SJSA1 (cell line): Measurements from ENCODE around the gene C9orf40. TPM values are rescaled to one million over a fixed set of nuclear protein-coding genes. Genes with fewer than 3 reads are reported as not detected.

Experiments
- DNase-seq, 2 experiments: peaks; one replicate each; pipeline ENCODE4 v3.0.0-alpha.2; 2015 to 2020; ENCODE audit warnings: low spot score in 2 of 2, low read depth in 1 of 2
- H3K27ac ChIP-seq: fragments of 250-450 bp; sonication (Bioruptor Pico); 2 replicates; pipeline ENCODE4 v1.5.1; 2020; ENCODE audit warnings: mild to moderate bottlenecking, moderate library complexity
- H3K27me3 ChIP-seq: fragments of 250-450 bp; sonication (Bioruptor Pico); replicated peaks from 2 replicates; pipeline ENCODE4 v1.5.1; 2020; ENCODE audit warnings: mild to moderate bottlenecking, moderate library complexity
- H3K36me3 ChIP-seq: fragments of 250-450 bp; sonication (Bioruptor Pico); 2 replicates; pipeline ENCODE4 v1.5.1; 2020; ENCODE audit warnings: mild to moderate bottlenecking
- H3K4me1 ChIP-seq: fragments of 250-450 bp; sonication (Bioruptor Pico); replicated peaks from 2 replicates; pipeline ENCODE4 v1.6.1; 2021; ENCODE audit warnings: mild to moderate bottlenecking
- H3K4me3 ChIP-seq: fragments of 250-450 bp; sonication (Bioruptor Pico); 2 replicates; pipeline ENCODE4 v1.5.1; 2020; ENCODE audit warnings: mild to moderate bottlenecking
- H3K9me3 ChIP-seq: fragments of 250-450 bp; sonication (Bioruptor Pico); replicated peaks from 2 replicates; pipeline ENCODE4 v1.5.1; 2020; ENCODE audit warnings: mild to moderate bottlenecking
- total RNA-seq: library from RNA; depleted of rRNA; stranded (reverse); fragments of >200 nt; shearing (Covaris generic); gene quantifications from 2 replicates; pipeline ENCODE4 v1.2.3, GENCODE V29; 2014

Gene C9orf40
- total RNA-seq, 1 experiment from 2014 or later: 5.7 TPM

GRCh38 chr9:74953235-74953751 is 581 bp upstream of the C9orf40 start:
- DNase-seq: no peak
- peaks cover 4% of the 10 kb centered on the region for H3K36me3 ChIP-seq
- peak overlapping the region; percentile 86 for H3K4me3 ChIP-seq
- no peaks in the 10 kb centered on the region for H3K4me1 ChIP-seq
- peak overlapping the region; percentile 86 for H3K27ac ChIP-seq
- H3K27me3 ChIP-seq: no peaks in the 10 kb centered on the region
- H3K9me3 ChIP-seq: no peaks in the 10 kb centered on the region

- Histone ChIP-seq H3K4me1 (no peaks in the 10 kb centered on the region), H3K4me3 (peak overlapping the region; percentile 86), H3K27me3 (no peaks in the 10 kb centered on the region), H3K9me3 (no peaks in the 10 kb centered on the region), H3K36me3 (peaks cover 4% of the 10 kb centered on the region), H3K27ac (peak overlapping the region; percentile 56)
- DNase-seq: peak in 1 of 2 experiments; percentile 42
Observed at GRCh38 chr9:74951725-74952151, 974 bp downstream of the C9orf40 start.

- H3K27ac ChIP-seq: peak overlapping the region; percentile 56
- H3K36me3 ChIP-seq: peaks cover 4% of the 10 kb centered on the region
- H3K9me3 ChIP-seq: no peaks in the 10 kb centered on the region
- peak overlapping the region; percentile 86 for H3K4me3 ChIP-seq
- no peaks in the 10 kb centered on the region for H3K27me3 ChIP-seq
- H3K4me1 ChIP-seq: no peaks in the 10 kb centered on the region
- no peak for DNase-seq
Observed at GRCh38 chr9:74951107-74951720, 1.5 kb downstream of the C9orf40 start.

- H3K36me3 ChIP-seq: peaks cover 4% of the 10 kb centered on the region
- no peak for DNase-seq
Observed at GRCh38 chr9:74949859-74950855, 2.6 kb downstream of the C9orf40 start.

GRCh38 chr9:74948937-74949336 is 3.8 kb downstream of the C9orf40 start:
- H3K4me1 ChIP-seq: no peaks in the 10 kb centered on the region
- no peak overlapping the region for H3K4me3 ChIP-seq
- H3K27me3 ChIP-seq: no peaks in the 10 kb centered on the region
- H3K9me3 ChIP-seq: no peaks in the 10 kb centered on the region
- H3K27ac ChIP-seq: no peak overlapping the region
- peaks cover 4% of the 10 kb centered on the region for H3K36me3 ChIP-seq
- DNase-seq: no peak

More at GRCh38 chr9:74949859-74950855, 2.6 kb downstream of the C9orf40 start:
- H3K9me3 ChIP-seq: no peaks in the 10 kb centered on the region
- H3K27me3 ChIP-seq: no peaks in the 10 kb centered on the region
- H3K4me3 ChIP-seq: no peak overlapping the region
- no peak overlapping the region for H3K27ac ChIP-seq
- H3K4me1 ChIP-seq: no peaks in the 10 kb centered on the region

- Histone ChIP-seq H3K27ac (no peak overlapping the region), H3K4me1 (no peaks in the 10 kb centered on the region), H3K9me3 (no peaks in the 10 kb centered on the region), H3K4me3 (no peak overlapping the region), H3K36me3 (no peaks in the 10 kb centered on the region), H3K27me3 (no peaks in the 10 kb centered on the region)
- DNase-seq: no peak
Observed at GRCh38 chr9:74946686-74947085, 6.0 kb downstream of the C9orf40 start.

GRCh38 chr9:74942801-74943200 is 9.9 kb downstream of the C9orf40 start:
- no peak overlapping the region for H3K4me3 ChIP-seq
- H3K36me3 ChIP-seq: no peaks in the 10 kb centered on the region
- no peaks in the 10 kb centered on the region for H3K9me3 ChIP-seq
- H3K27me3 ChIP-seq: no peaks in the 10 kb centered on the region
- no peak for DNase-seq
- H3K27ac ChIP-seq: no peak overlapping the region
- H3K4me1 ChIP-seq: no peaks in the 10 kb centered on the region

- H3K9me3 ChIP-seq: no peaks in the 10 kb centered on the region
- no peaks in the 10 kb centered on the region for H3K27me3 ChIP-seq
- no peaks in the 10 kb centered on the region for H3K36me3 ChIP-seq
- H3K27ac ChIP-seq: no peak overlapping the region
- no peak overlapping the region for H3K4me3 ChIP-seq
- no peaks in the 10 kb centered on the region for H3K4me1 ChIP-seq
- no peak for DNase-seq
Observed at GRCh38 chr9:74940600-74940999, 12.1 kb downstream of the C9orf40 start.

GRCh38 chr9:74935008-74935407 is 17.7 kb downstream of the C9orf40 start:
- H3K36me3 ChIP-seq: no peaks in the 10 kb centered on the region
- DNase-seq: no peak
- H3K9me3 ChIP-seq: no peaks in the 10 kb centered on the region
- H3K4me3 ChIP-seq: no peak overlapping the region
- H3K27me3 ChIP-seq: no peaks in the 10 kb centered on the region; the same call in 1 of the 2 replicates
- H3K27ac ChIP-seq: no peak overlapping the region
- no peaks in the 10 kb centered on the region for H3K4me1 ChIP-seq

GRCh38 chr9:74921737-74922136 is 31.0 kb downstream of the C9orf40 start:
- Histone ChIP-seq H3K27ac (no peak overlapping the region), H3K36me3 (no peaks in the 10 kb centered on the region), H3K9me3 (no peaks in the 10 kb centered on the region), H3K4me3 (no peak overlapping the region), H3K4me1 (no peaks in the 10 kb centered on the region), H3K27me3 (no peaks in the 10 kb centered on the region)
- no peak for DNase-seq

- Histone ChIP-seq H3K36me3 (no peaks in the 10 kb centered on the region), H3K27me3 (no peaks in the 10 kb centered on the region)
Observed at GRCh38 chr9:74920944-74921626, 31.6 kb downstream of the C9orf40 start.

GRCh38 chr9:74910036-74910435 is 42.7 kb downstream of the C9orf40 start:
- no peaks in the 10 kb centered on the region for H3K27me3 ChIP-seq
- DNase-seq: no peak
- H3K4me1 ChIP-seq: no peaks in the 10 kb centered on the region
- no peaks in the 10 kb centered on the region for H3K9me3 ChIP-seq
- no peak overlapping the region for H3K27ac ChIP-seq
- no peaks in the 10 kb centered on the region for H3K36me3 ChIP-seq
- no peak overlapping the region for H3K4me3 ChIP-seq

More at GRCh38 chr9:74920944-74921626, 31.6 kb downstream of the C9orf40 start:
- no peaks in the 10 kb centered on the region for H3K9me3 ChIP-seq
- H3K4me3 ChIP-seq: no peak overlapping the region
- H3K27ac ChIP-seq: no peak overlapping the region
- H3K4me1 ChIP-seq: no peaks in the 10 kb centered on the region
- no peak for DNase-seq

GRCh38 chr9:74908665-74909064 is 44.0 kb downstream of the C9orf40 start:
- DNase-seq: no peak
- no peaks in the 10 kb centered on the region for H3K27me3 ChIP-seq
- no peak overlapping the region for H3K27ac ChIP-seq
- H3K4me3 ChIP-seq: no peak overlapping the region
- no peaks in the 10 kb centered on the region for H3K36me3 ChIP-seq
- H3K4me1 ChIP-seq: no peaks in the 10 kb centered on the region
- H3K9me3 ChIP-seq: no peaks in the 10 kb centered on the region
